Duodenal mucosa (tissue), 2 donors: ENCODE data around the gene PBX1.

Source experiments
- H3K27ac ChIP-seq: one replicate; pipeline ENCODE4 v1.7.0; 2013; ENCODE audit warnings: low read depth, low read length
- H3K27me3 ChIP-seq, 2 donors: one replicate each; pipeline ENCODE4 v1.7.0; 2013; ENCODE audit warnings: low read length in 2 of 2, control low read depth in 1 of 2; ENCODE audit not compliant: insufficient read depth in 2 of 2, control insufficient read depth in 1 of 2
- H3K36me3 ChIP-seq, 2 donors: one replicate each; pipeline ENCODE4 v1.7.0; 2013; ENCODE audit warnings: low read length in 2 of 2, control low read depth in 1 of 2; ENCODE audit not compliant: insufficient read depth in 2 of 2, control insufficient read depth in 1 of 2
- H3K4me1 ChIP-seq, 2 donors: one replicate each; pipeline ENCODE4 v1.7.0; 2013; ENCODE audit warnings: low read length in 2 of 2, control low read depth in 1 of 2; ENCODE audit not compliant: insufficient read depth in 2 of 2, control insufficient read depth in 1 of 2
- H3K4me3 ChIP-seq, 2 donors: one replicate each; pipeline ENCODE4 v1.7.0; 2013; ENCODE audit warnings: low read length in 2 of 2, low read depth in 1 of 2
- H3K9ac ChIP-seq, 2 donors: one replicate each; pipeline ENCODE4 v1.7.0; 2013; ENCODE audit warnings: low read length in 2 of 2, low read depth in 1 of 2
- H3K9me3 ChIP-seq, 2 donors: one replicate each; pipeline ENCODE4 v1.7.0; 2013; ENCODE audit warnings: low read length in 2 of 2, control low read depth in 1 of 2; ENCODE audit not compliant: control insufficient read depth in 1 of 2

The PBX1 gene

GRCh38 chr1:164787834-164788231 is 228.8 kb downstream of the PBX1 start:
- H3K27me3 ChIP-seq = no peaks in the 10 kb centered on the region
- no peak overlapping the region for H3K4me3 ChIP-seq
- H3K9ac ChIP-seq = no peak overlapping the region
- H3K4me1 ChIP-seq = peaks cover 16 to 19% of the 10 kb centered on the region in 2 donors
- no peak overlapping the region for H3K27ac ChIP-seq
- H3K9me3 ChIP-seq = no peaks in the 10 kb centered on the region
- H3K36me3 ChIP-seq = peaks cover 2 to 3% of the 10 kb centered on the region in 2 donors

- Histone ChIP-seq H3K27ac (no peak overlapping the region), H3K27me3 (no peaks in the 10 kb centered on the region), H3K9ac (no peak overlapping the region), H3K9me3 (no peaks in the 10 kb centered on the region), H3K36me3 (peaks cover 8 to 15% of the 10 kb centered on the region in 2 donors), H3K4me1 (peaks cover 16 to 19% of the 10 kb centered on the region in 2 donors), H3K4me3 (no peak overlapping the region)
These were observed 231.1 kb downstream of the PBX1 start for GRCh38 chr1:164790081-164790480.

GRCh38 chr1:164792410-164793004 is 233.5 kb downstream of the PBX1 start:
- H3K9me3 ChIP-seq = no peaks in the 10 kb centered on the region
- H3K27ac ChIP-seq = no peak overlapping the region

GRCh38 chr1:164794356-164794755 is 235.4 kb downstream of the PBX1 start:
- Histone ChIP-seq H3K27ac (no peak overlapping the region), H3K9me3 (no peaks in the 10 kb centered on the region), H3K9ac (no peak overlapping the region), H3K36me3 (peaks cover 8 to 18% of the 10 kb centered on the region in 2 donors), H3K4me3 (no peak overlapping the region), H3K4me1 (peaks cover 0 to 5% of the 10 kb centered on the region in 2 donors), H3K27me3 (no peaks in the 10 kb centered on the region)

More at GRCh38 chr1:164792410-164793004, 233.5 kb downstream of the PBX1 start:
- peaks cover 0 to 5% of the 10 kb centered on the region in 2 donors for H3K4me1 ChIP-seq
- no peak overlapping the region for H3K9ac ChIP-seq
- peaks cover 8 to 15% of the 10 kb centered on the region in 2 donors for H3K36me3 ChIP-seq
- H3K27me3 ChIP-seq = no peaks in the 10 kb centered on the region
- no peak overlapping the region for H3K4me3 ChIP-seq

- no peaks in the 10 kb centered on the region for H3K9me3 ChIP-seq
- peaks cover 12 to 41% of the 10 kb centered on the region in 2 donors for H3K36me3 ChIP-seq
- H3K4me1 ChIP-seq = peaks cover 0 to 5% of the 10 kb centered on the region in 2 donors
- no peak overlapping the region for H3K4me3 ChIP-seq
- no peaks in the 10 kb centered on the region for H3K27me3 ChIP-seq
- H3K9ac ChIP-seq = no peak overlapping the region
- no peak overlapping the region for H3K27ac ChIP-seq
These were observed 237.9 kb downstream of the PBX1 start for GRCh38 chr1:164796916-164797315.

GRCh38 chr1:164801246-164801731 is 242.3 kb downstream of the PBX1 start:
- peaks cover 5 to 7% of the 10 kb centered on the region in 2 donors for H3K4me1 ChIP-seq
- no peak overlapping the region for H3K9ac ChIP-seq
- H3K27me3 ChIP-seq = no peaks in the 10 kb centered on the region
- no peak overlapping the region for H3K4me3 ChIP-seq
- H3K36me3 ChIP-seq = peaks cover 10 to 32% of the 10 kb centered on the region in 2 donors
- no peak overlapping the region for H3K27ac ChIP-seq
- no peaks in the 10 kb centered on the region for H3K9me3 ChIP-seq

- Histone ChIP-seq H3K9ac (no peak overlapping the region), H3K4me3 (no peak overlapping the region), H3K4me1 (peaks cover 4 to 8% of the 10 kb centered on the region in 2 donors), H3K36me3 (peaks cover 10 to 32% of the 10 kb centered on the region in 2 donors), H3K9me3 (no peaks in the 10 kb centered on the region), H3K27ac (no peak overlapping the region), H3K27me3 (no peaks in the 10 kb centered on the region)
These were observed 243.0 kb downstream of the PBX1 start for GRCh38 chr1:164801791-164802502.

- Histone ChIP-seq H3K9me3 (no peaks in the 10 kb centered on the region), H3K27ac (no peak overlapping the region), H3K4me3 (no peak overlapping the region), H3K9ac (no peak overlapping the region), H3K4me1 (peaks cover 4 to 8% of the 10 kb centered on the region in 2 donors), H3K27me3 (no peaks in the 10 kb centered on the region), H3K36me3 (peaks cover 10 to 35% of the 10 kb centered on the region in 2 donors)
These were observed 243.7 kb downstream of the PBX1 start for GRCh38 chr1:164802529-164803282.

GRCh38 chr1:164803366-164803765 is 244.4 kb downstream of the PBX1 start:
- H3K9me3 ChIP-seq = no peaks in the 10 kb centered on the region
- peaks cover 11 to 39% of the 10 kb centered on the region in 2 donors for H3K36me3 ChIP-seq
- H3K9ac ChIP-seq = no peak overlapping the region
- no peak overlapping the region for H3K4me3 ChIP-seq
- no peaks in the 10 kb centered on the region for H3K27me3 ChIP-seq
- H3K4me1 ChIP-seq = peaks cover 4 to 8% of the 10 kb centered on the region in 2 donors
- no peak overlapping the region for H3K27ac ChIP-seq

GRCh38 chr1:164804366-164804765 is 245.4 kb downstream of the PBX1 start:
- Histone ChIP-seq H3K27me3 (no peaks in the 10 kb centered on the region), H3K4me1 (peaks cover 4 to 8% of the 10 kb centered on the region in 2 donors), H3K4me3 (no peak overlapping the region), H3K9me3 (no peaks in the 10 kb centered on the region), H3K27ac (no peak overlapping the region), H3K9ac (no peak overlapping the region), H3K36me3 (peaks cover 16 to 48% of the 10 kb centered on the region in 2 donors)
